ENCODE data around the gene RACK1. TPM values are rescaled to one million over a fixed set of nuclear protein-coding genes. Genes with fewer than 3 reads are reported as not detected.
"Not testable (repeated sequence)": the region's sequence is repeated elsewhere in the genome, so short reads cannot be mapped to it uniquely, and the experiment has no call there.

RACK1 gene
- total and polyA plus RNA-seq, 4 experiments from 2014 or later, result 1,956 to 2,145 (median 2,033) TPM

DNA sequence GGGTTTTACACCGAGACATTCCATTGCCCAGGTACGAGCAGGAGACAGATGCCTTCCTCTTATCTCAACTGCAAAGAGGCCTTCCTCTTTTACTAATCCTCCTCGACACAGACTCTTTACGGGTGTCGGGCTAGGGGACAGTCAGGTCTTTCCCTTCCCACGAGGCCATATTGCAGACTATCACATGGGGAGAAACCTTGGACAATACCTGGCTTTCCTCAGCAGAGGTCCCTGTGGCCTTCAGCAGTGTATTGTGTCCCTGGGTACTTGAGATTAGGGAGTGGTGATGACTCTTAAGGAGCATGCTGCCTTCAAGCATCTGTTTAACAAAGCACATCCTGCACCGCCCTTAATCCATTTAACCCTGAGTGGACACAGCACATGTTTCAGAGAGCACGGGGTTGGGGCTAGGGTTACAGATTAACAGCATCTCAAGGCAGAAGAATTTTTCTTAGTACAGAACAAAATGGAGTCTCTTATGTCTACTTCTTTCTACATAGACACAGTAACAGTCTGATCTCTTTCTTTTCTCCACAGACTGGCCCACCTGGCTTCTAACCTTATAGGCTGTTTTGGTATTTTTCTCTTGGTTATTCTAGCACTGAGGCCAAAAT is 23.7 kb upstream of the RACK1 start:
- H3K27me3 ChIP-seq (ENCODE audit: insufficient read depth, low read length); H3K4me1 ChIP-seq (ENCODE audit: insufficient read depth, low read length); H3K27me3 Mint-ChIP-seq; intact Hi-C loops (cut with micrococcal nuclease); DNase-seq; H3K36me3 Mint-ChIP-seq; POLR2A ChIA-PET (ENCODE audit: partially characterized antibody); H3K9me3 Mint-ChIP-seq; H3K9me3 ChIP-seq (ENCODE audit: control insufficient read depth in 1 of 2, low read length in 2 of 2); CTCF ChIA-PET (ENCODE audit: partially characterized antibody); H3K4me3 ChIP-seq (ENCODE audit: low read length in 2 of 2); H3K4me1 Mint-ChIP-seq; H3K27ac ChIP-seq (ENCODE audit: low read depth, low read length); H3K36me3 ChIP-seq (ENCODE audit: insufficient read depth, low read length): not testable (repeated sequence)
- H3K4me3 Mint-ChIP-seq, result peak overlapping the region in 1 of 8 donors; percentile 20
- peak overlapping the region in 1 of 7 donors; percentile 24 for H3K27ac Mint-ChIP-seq

GRCh38 chr5:181265092-181265671 is 21.5 kb upstream of the RACK1 start:
- intact Hi-C loops (cut with micrococcal nuclease), result no loop called here
- no peaks in the 10 kb centered on the region for H3K9me3 ChIP-seq (ENCODE audit: control insufficient read depth in 1 of 2, low read length in 2 of 2)
- DNase-seq, result no peak
- Mint-ChIP-seq H3K27ac (peak overlapping the region in 2 of 7 donors; percentile 40 to 65), H3K9me3 (no peaks in the 10 kb centered on the region), H3K27me3 (no peaks in the 10 kb centered on the region), H3K4me3 (no peak overlapping the region), H3K36me3 (peaks cover 7 to 18% of the 10 kb centered on the region in 2 donors), H3K4me1 (peaks cover 6 to 16% (median 10%) of the 10 kb centered on the region in 4 donors)
- ChIA-PET POLR2A (ENCODE audit: partially characterized antibody) (interaction anchor here (5.7 to 10.9 kb wide), 2 partner anchors 20 to 75 kb away, joined by 144 to 397 read pairs; partner anchors contain the start of gene RACK1), CTCF (ENCODE audit: partially characterized antibody) (no interaction called here)
- no peak overlapping the region for H3K27ac ChIP-seq (ENCODE audit: low read depth, low read length)
- H3K4me1 ChIP-seq (ENCODE audit: insufficient read depth, low read length), result peaks cover 9% of the 10 kb centered on the region
- no peaks in the 10 kb centered on the region for H3K27me3 ChIP-seq (ENCODE audit: insufficient read depth, low read length)
- H3K4me3 ChIP-seq (ENCODE audit: low read length in 2 of 2), result no peak overlapping the region
- H3K36me3 ChIP-seq (ENCODE audit: insufficient read depth, low read length), result peaks cover 8% of the 10 kb centered on the region

GRCh38 chr5:181263633-181264032 is 19.9 kb upstream of the RACK1 start:
- H3K9me3 Mint-ChIP-seq, result no peaks in the 10 kb centered on the region
- ChIA-PET POLR2A (ENCODE audit: partially characterized antibody) (interaction anchor here (5.7 to 10.9 kb wide), 2 partner anchors 18 to 73 kb away, joined by 144 to 397 read pairs; partner anchors contain the start of gene RACK1), CTCF (ENCODE audit: partially characterized antibody) (no interaction called here)
- H3K36me3 ChIP-seq (ENCODE audit: insufficient read depth, low read length), result peaks cover 8% of the 10 kb centered on the region
- H3K27me3 Mint-ChIP-seq, result no peaks in the 10 kb centered on the region
- intact Hi-C loops (cut with micrococcal nuclease), result loop anchor here (5.0 kb wide), 1 partner anchor 451 kb away; no protein-coding TSS in a partner anchor
- no peak overlapping the region for H3K4me3 ChIP-seq (ENCODE audit: low read length in 2 of 2)
- H3K27ac ChIP-seq (ENCODE audit: low read depth, low read length), result no peak overlapping the region
- H3K4me3 Mint-ChIP-seq, result peak overlapping the region in 5 of 8 donors; percentile 9 to 57 (median 46)
- no peak for DNase-seq
- H3K4me1 Mint-ChIP-seq, result peaks cover 20 to 32% (median 25%) of the 10 kb centered on the region in 4 donors
- no peaks in the 10 kb centered on the region for H3K27me3 ChIP-seq (ENCODE audit: insufficient read depth, low read length)
- peaks cover 25% of the 10 kb centered on the region for H3K4me1 ChIP-seq (ENCODE audit: insufficient read depth, low read length)
- H3K36me3 Mint-ChIP-seq, result peaks cover 7 to 22% of the 10 kb centered on the region in 2 donors
- peak overlapping the region in 5 of 7 donors; percentile 3 to 97 (median 62) for H3K27ac Mint-ChIP-seq
- H3K9me3 ChIP-seq (ENCODE audit: control insufficient read depth in 1 of 2, low read length in 2 of 2), result no peaks in the 10 kb centered on the region

DNA sequence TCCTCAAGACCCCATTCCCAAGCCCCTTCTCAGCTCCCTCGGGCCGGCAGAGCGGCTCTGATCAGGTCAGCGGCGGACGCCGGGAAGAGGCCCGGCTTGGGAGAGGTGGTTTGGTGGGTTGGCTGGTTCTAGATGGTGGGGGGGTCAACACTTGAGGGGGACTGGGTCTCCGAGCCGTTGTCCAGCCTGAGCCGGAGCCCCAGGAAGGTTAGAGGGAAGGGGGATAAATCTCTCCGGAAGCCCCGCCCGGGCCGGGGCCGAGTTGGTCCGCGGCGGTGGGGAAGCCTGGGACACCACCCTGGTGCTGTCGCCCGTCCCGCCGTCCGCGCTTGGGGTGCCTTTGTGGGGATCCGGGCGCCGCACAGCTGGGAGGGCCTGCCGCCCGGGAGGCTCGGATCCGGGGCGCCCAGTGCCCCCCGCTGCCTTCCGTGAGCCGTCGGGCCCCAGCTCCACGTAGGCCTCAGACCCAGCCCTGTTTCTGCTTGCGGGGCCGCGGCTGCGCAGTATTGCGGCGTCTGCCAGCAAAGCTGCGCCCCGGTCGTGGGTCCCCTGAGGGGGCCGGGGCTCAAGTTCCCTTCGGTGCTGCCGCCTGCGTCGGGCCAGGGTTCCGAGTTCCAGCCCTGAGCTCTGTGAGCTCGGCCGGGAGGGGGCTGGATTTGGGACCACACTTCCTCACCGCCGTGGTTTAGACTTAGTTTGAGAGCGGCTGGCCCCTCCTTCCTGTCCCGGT is 17.8 kb upstream of the RACK1 start:
- peak in 4 of 5 donors; percentile 80 to 85 (median 84) for DNase-seq
- peaks cover 33 to 52% (median 42%) of the 10 kb centered on the region in 4 donors for H3K4me1 Mint-ChIP-seq
- peak overlapping the region; percentile 99 for H3K27ac ChIP-seq (ENCODE audit: low read depth, low read length)
- H3K27ac Mint-ChIP-seq, result peak overlapping the region; percentile 97 to 99 (median 99)
- H3K4me3 ChIP-seq (ENCODE audit: low read length in 2 of 2), result peak overlapping the region in 1 of 2 donors; percentile 81
- peaks cover 8% of the 10 kb centered on the region for H3K36me3 ChIP-seq (ENCODE audit: insufficient read depth, low read length)
- H3K27me3 Mint-ChIP-seq, result no peaks in the 10 kb centered on the region
- intact Hi-C loops (cut with micrococcal nuclease), result loop anchor here (1.0 to 5.0 kb wide), 5 partner anchors 17 to 449 kb away; partner anchors contain the start of gene TRIM41
- peaks cover 46% of the 10 kb centered on the region for H3K4me1 ChIP-seq (ENCODE audit: insufficient read depth, low read length)
- no peaks in the 10 kb centered on the region for H3K9me3 Mint-ChIP-seq
- CTCF ChIA-PET (ENCODE audit: partially characterized antibody), result interaction anchor here (0.7 to 3.6 kb wide), 10 partner anchors 10 to 101 kb away, joined by 3 to 29 read pairs (median 10); partner anchors contain the start of genes RACK1 and TRIM41
- H3K4me3 Mint-ChIP-seq, result peak overlapping the region; percentile 96 to 100 (median 99)
- H3K27me3 ChIP-seq (ENCODE audit: insufficient read depth, low read length), result no peaks in the 10 kb centered on the region
- no peaks in the 10 kb centered on the region for H3K9me3 ChIP-seq (ENCODE audit: control insufficient read depth in 1 of 2, low read length in 2 of 2)
- H3K36me3 Mint-ChIP-seq, result peaks cover 15 to 32% of the 10 kb centered on the region in 2 donors
- POLR2A ChIA-PET (ENCODE audit: partially characterized antibody), result interaction anchor here (0.8 to 10.9 kb wide), 26 partner anchors 10 to 1638 kb away, joined by 3 to 397 read pairs (median 7); partner anchors contain the start of genes HNRNPH1, RACK1, TRIM41 and TRIM7

GRCh38 chr5:181260720-181261319 is 17.1 kb upstream of the RACK1 start, which contains the start of gene TRIM52:
TSS of gene TRIM52 (minus strand) at chr5:181261143. CDS start at chr5:181260813, 330 bp downstream.
- ChIA-PET POLR2A (ENCODE audit: partially characterized antibody) (interaction anchor here (0.7 to 10.9 kb wide), 25 partner anchors 16 to 1638 kb away, joined by 3 to 397 read pairs (median 7); partner anchors contain the start of genes HNRNPH1, RACK1, TRIM41 and TRIM7), CTCF (ENCODE audit: partially characterized antibody) (interaction anchor here (0.7 to 3.6 kb wide), 10 partner anchors 10 to 101 kb away, joined by 3 to 29 read pairs (median 10); partner anchors contain the start of genes RACK1 and TRIM41)
- peak within 1 kb of the TSS; percentile 99 for H3K27ac ChIP-seq (ENCODE audit: low read depth, low read length)
- intact Hi-C loops (cut with micrococcal nuclease), result loop anchor here (1.0 to 5.0 kb wide), 5 partner anchors 17 to 449 kb away; partner anchors contain the start of gene TRIM41
- H3K4me1 ChIP-seq (ENCODE audit: insufficient read depth, low read length), result peaks cover 53% of the 10 kb centered on the region
- Mint-ChIP-seq H3K4me1 (peaks cover 39 to 59% (median 48%) of the 10 kb centered on the region in 4 donors), H3K27me3 (no peaks in the 10 kb centered on the region), H3K27ac (peak within 1 kb of the TSS; percentile 97 to 99 (median 99)), H3K9me3 (no peaks in the 10 kb centered on the region), H3K4me3 (peak within 1 kb of the TSS; percentile 96 to 100 (median 99)), H3K36me3 (peaks cover 18 to 34% of the 10 kb centered on the region in 2 donors)
- no peaks in the 10 kb centered on the region for H3K9me3 ChIP-seq (ENCODE audit: control insufficient read depth in 1 of 2, low read length in 2 of 2)
- H3K27me3 ChIP-seq (ENCODE audit: insufficient read depth, low read length), result no peaks in the 10 kb centered on the region
- peak; percentile 92 to 94 (median 93) for DNase-seq
- H3K4me3 ChIP-seq (ENCODE audit: low read length in 2 of 2), result peak within 1 kb of the TSS; percentile 81 to 94
- H3K36me3 ChIP-seq (ENCODE audit: insufficient read depth, low read length), result peaks cover 12% of the 10 kb centered on the region

DNA sequence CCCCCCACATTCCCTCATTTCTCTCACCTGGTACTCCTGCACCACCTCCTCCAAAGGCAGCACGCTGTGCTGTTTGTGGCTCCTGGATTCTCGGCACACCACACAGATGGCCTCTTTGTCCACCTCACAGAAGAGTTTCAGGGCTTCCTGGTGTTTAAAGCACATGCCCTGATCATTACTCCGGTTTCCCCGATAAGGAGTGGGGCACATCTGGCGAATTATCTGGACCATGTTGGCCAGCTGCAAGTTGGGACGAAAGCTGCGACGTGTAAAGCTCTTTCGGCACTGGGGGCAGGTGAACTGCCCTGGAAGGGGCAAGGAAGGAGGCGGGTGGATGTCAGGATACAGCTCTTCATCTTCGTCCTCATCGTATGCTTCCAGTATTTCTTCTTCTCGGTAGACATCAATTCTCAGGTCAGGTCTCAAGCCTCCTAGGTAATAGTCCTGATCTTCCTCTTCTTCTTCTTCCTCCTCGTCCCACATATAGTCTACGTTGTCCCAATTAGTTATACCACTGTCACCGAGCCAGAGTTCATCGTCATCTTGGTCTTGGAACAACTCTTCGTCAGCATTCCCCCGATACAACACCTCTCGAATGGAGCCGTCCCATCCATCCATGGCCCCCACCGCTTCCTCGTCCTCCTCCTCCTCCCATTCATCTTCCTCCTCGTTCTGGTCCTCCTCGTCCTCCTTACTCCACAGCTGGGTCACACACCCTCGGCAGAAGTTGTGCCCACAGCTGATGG is 16.4 kb upstream of the RACK1 start:
- intact Hi-C loops (cut with micrococcal nuclease), result loop anchor here (5.0 kb wide), 1 partner anchor 448 kb away; no protein-coding TSS in a partner anchor
- peaks cover 42 to 65% (median 54%) of the 10 kb centered on the region in 4 donors for H3K4me1 Mint-ChIP-seq
- peaks cover 18% of the 10 kb centered on the region for H3K36me3 ChIP-seq (ENCODE audit: insufficient read depth, low read length)
- no peak for DNase-seq
- peak overlapping the region; percentile 99 for H3K27ac ChIP-seq (ENCODE audit: low read depth, low read length)
- H3K27me3 ChIP-seq (ENCODE audit: insufficient read depth, low read length), result no peaks in the 10 kb centered on the region
- H3K9me3 ChIP-seq (ENCODE audit: control insufficient read depth in 1 of 2, low read length in 2 of 2), result no peaks in the 10 kb centered on the region
- H3K4me3 Mint-ChIP-seq, result peak overlapping the region; percentile 96 to 100 (median 99)
- peaks cover 23 to 41% of the 10 kb centered on the region in 2 donors for H3K36me3 Mint-ChIP-seq
- H3K27ac Mint-ChIP-seq, result peak overlapping the region; percentile 97 to 99 (median 99)
- no peaks in the 10 kb centered on the region for H3K9me3 Mint-ChIP-seq
- H3K4me3 ChIP-seq (ENCODE audit: low read length in 2 of 2), result peak overlapping the region; percentile 81 to 94
- no peaks in the 10 kb centered on the region for H3K27me3 Mint-ChIP-seq
- peaks cover 59% of the 10 kb centered on the region for H3K4me1 ChIP-seq (ENCODE audit: insufficient read depth, low read length)
- CTCF ChIA-PET (ENCODE audit: partially characterized antibody), result interaction anchor here (1.2 to 3.6 kb wide), 6 partner anchors 10 to 100 kb away, joined by 3 to 29 read pairs (median 22); partner anchors contain the start of genes RACK1 and TRIM41
- POLR2A ChIA-PET (ENCODE audit: partially characterized antibody), result interaction anchor here (0.6 to 10.9 kb wide), 22 partner anchors 11 to 1637 kb away, joined by 3 to 397 read pairs (median 8); partner anchors contain the start of genes HNRNPH1, RACK1, TRIM41 and TRIM7

All from CD4-positive, alpha-beta memory T cell (primary cell).